WI38 (cell line): ENCODE data around the gene SCCPDH.
"Not testable (repeated sequence)": the region's sequence is repeated elsewhere in the genome, so short reads cannot be mapped to it uniquely, and the experiment has no call there.

Experiments
- H3K4me3 ChIP-seq: 2 replicates; pipeline ENCODE4 v1.5.1; 2011; ENCODE audit warnings: low read depth, mild to moderate bottlenecking, control low read depth, low read length
- TF ChIP-seq, protein P1 (sequence below): IDR thresholded peaks from 2 replicates; pipeline ENCODE4 v1.5.1; 2012; ENCODE audit warnings: low read depth, mild to moderate bottlenecking, control low read depth, low read length

The SCCPDH gene

DNA sequence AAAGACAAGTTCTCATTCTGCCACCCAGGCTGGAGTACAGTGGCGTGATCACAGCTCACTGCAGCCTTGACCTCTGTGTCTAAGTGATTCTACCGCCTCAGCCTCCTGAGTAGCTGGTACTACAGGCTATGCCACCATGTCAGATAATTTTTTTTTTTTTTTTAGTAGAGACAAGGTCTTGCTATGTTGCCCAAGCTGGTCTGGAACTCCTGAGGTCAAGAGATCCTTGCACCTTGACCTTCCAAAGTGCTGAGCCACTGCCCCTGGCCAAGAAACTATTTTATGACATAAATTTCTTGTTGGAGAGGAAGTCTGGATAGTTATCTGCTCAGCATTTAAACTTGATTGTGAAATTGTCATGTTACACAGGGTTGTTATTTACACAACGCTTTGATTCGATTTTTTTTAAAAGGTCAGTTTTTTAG lies 2.1 kb downstream of the SCCPDH start:
- TF ChIP-seq, protein P1, sequence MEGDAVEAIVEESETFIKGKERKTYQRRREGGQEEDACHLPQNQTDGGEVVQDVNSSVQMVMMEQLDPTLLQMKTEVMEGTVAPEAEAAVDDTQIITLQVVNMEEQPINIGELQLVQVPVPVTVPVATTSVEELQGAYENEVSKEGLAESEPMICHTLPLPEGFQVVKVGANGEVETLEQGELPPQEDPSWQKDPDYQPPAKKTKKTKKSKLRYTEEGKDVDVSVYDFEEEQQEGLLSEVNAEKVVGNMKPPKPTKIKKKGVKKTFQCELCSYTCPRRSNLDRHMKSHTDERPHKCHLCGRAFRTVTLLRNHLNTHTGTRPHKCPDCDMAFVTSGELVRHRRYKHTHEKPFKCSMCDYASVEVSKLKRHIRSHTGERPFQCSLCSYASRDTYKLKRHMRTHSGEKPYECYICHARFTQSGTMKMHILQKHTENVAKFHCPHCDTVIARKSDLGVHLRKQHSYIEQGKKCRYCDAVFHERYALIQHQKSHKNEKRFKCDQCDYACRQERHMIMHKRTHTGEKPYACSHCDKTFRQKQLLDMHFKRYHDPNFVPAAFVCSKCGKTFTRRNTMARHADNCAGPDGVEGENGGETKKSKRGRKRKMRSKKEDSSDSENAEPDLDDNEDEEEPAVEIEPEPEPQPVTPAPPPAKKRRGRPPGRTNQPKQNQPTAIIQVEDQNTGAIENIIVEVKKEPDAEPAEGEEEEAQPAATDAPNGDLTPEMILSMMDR: no peak
- H3K4me3 ChIP-seq: no peak overlapping the region

- TF ChIP-seq, protein P1: no peak
- H3K4me3 ChIP-seq: no peak overlapping the region
Measured at GRCh38 chr1:246726881-246727280, 2.7 kb downstream of the SCCPDH start.

DNA sequence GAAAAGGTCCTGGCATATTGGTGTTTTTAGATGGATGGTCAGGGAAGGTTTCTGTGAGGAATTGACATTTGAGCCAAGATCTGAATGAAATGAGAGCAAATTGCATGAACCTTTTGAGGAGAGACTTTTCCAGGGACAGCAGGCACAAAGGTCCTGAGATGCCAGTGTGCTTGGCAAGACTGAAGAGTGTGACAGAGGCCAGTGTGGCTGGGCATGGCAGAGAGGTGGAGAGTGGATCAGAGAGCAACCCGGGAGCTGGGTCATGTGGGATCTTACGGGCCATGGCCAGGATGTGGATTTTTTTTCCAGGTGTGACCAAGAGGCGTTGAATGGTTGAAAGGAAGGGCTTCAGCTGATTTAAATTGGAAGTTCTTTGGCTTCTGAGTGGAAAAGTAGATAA lies 3.4 kb downstream of the SCCPDH start:
- H3K4me3 ChIP-seq: no peak overlapping the region
- TF ChIP-seq, protein P1: no peak

DNA sequence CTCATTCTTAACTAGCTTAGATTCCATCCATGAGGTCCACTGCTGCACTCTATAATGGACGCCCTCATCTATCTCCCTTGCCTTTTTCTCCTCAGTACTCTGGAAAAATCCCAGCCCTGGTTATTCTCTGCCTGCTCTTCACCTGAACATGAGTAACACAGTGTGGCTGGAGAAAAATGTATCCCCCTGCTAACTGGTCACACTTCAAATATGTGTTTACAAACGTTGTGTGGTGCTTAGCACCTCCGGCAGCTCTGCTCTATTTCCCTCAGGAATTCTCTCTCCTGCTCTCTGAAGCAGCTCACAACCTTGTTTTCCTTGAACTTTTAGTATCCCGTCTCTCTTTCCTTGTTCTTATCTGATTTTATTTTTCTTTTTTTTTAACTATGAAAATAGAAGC lies 4.1 kb downstream of the SCCPDH start:
- TF ChIP-seq, protein P1: no peak
- H3K4me3 ChIP-seq: no peak overlapping the region

DNA sequence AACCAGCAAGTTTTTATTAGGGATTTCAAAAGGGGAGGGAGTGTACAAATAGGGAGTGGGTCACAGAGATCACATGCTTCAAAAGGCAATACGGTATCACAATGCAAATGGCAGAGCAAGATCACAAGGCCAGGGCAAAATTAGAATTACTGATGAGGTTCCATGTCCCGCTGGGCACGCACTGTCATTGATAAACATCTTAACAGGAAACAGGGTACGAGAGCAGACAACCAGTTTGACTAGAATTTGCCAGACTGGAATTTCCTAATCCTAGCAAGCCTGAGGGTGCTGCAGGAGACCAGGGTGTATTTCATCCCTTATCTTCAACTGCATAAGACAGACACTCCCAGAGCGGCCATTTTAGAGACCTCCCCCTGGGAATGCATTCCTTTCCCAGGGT lies 4.8 kb downstream of the SCCPDH start:
- H3K4me3 ChIP-seq: not testable (repeated sequence)

DNA sequence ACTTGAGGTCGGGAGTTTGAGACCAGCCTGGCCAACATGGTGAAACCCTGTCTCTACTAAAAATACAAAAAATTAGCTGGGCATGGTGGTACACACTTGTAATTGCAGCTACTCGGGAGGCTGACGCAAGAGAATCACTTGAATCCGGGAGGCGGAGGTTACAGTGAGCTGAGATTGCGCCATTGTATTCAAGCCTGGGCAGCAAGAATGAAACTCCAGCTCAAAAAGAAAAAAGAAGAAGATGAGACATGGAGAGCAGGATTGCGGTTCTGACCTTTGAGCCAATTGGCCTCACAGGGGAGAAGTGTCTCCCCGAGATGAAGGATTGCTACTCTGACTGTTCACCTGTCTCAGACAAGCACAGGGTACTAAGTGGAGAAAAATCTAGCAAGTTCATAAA lies 6.6 kb downstream of the SCCPDH start:
- TF ChIP-seq, protein P1: no peak
- no peak overlapping the region for H3K4me3 ChIP-seq

DNA sequence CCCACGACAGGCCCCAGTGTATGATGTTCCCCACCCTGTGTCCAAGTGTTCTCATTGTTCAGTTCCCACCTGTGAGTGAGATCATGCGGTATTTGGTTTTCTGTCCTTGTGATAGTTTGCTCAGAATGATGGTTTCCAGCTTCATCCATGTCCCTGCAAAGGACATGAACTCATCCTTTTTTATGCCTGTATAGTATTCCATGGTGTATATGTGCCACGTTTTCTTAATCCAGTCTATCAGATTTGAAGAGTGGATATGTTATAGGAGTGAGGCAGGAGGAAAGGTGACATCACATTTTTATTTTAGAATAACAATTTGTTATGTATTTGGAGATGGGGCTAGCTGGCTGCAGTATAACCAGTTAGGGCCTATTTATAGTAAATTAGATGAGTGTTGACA lies 7.7 kb downstream of the SCCPDH start:
- not testable (repeated sequence) for H3K4me3 ChIP-seq

DNA sequence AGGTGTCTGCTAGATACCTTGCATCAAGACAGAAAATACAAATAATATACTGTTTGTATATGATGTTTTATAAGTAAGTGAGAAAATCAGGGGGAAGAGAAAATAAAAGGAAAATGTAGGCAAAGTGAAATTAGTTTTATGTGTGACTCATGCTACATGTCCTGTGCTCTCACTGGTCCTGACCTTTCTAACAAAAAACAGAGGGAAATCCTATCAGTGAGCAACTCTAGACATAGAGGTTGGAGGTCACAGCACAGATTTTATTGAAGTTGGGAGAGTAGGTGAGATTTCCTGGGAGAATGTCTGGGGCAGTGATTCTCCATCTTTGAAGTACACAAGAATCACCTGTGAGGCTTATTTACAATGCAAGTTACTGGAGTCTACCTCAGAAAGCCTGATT lies 9.5 kb downstream of the SCCPDH start:
- TF ChIP-seq, protein P1: no peak
- H3K4me3 ChIP-seq: no peak overlapping the region
